Prostate gland (tissue), 2 donors: ENCODE measurements around the gene CNPPD1. TPM values are rescaled to one million over a fixed set of nuclear protein-coding genes. Genes with fewer than 3 reads are reported as not detected.

Source experiments
- DNase-seq: peaks from one replicate; pipeline ENCODE4 v3.0.0-alpha.2; 2019; ENCODE audit warnings: low spot score
- H3K27ac ChIP-seq, 2 donors: fragments of 200-600 bp; sonication (generic); 2 replicates each; pipeline ENCODE4 v1.5.1; 2017 to 2019
- H3K27me3 ChIP-seq: fragments of 200-600 bp; sonication (generic); replicated peaks from 2 replicates; pipeline ENCODE4 v1.5.1; 2019; ENCODE audit not compliant: insufficient read depth
- H3K36me3 ChIP-seq, 2 donors: fragments of 200-600 bp; sonication (generic); 1 replicate in 1 of 2; 2 replicates in 1 of 2; pipeline versions ENCODE4 v1.5.1 to v1.8.1; 2017 to 2019
- H3K4me1 ChIP-seq: fragments of 200-600 bp; sonication (generic); replicated peaks from 2 replicates; pipeline ENCODE4 v1.5.1; 2019
- H3K4me3 ChIP-seq, 2 donors: fragments of 200-600 bp; sonication (generic); 2 replicates each; pipeline ENCODE4 v1.5.1; 2017 to 2019
- H3K9me3 ChIP-seq: fragments of 200-600 bp; sonication (generic); 2 replicates; pipeline ENCODE4 v1.5.1; 2017
- CTCF ChIP-seq, 4 experiments: fragments of 200-600 bp in 2 of 4; fragments of 450-650 bp in 2 of 4; sonication (generic) in 2 of 4; IDR thresholded peaks; 1 replicate in 3 of 4; 2 replicates in 1 of 4; pipeline ENCODE4 v1.5.1; 2016 to 2019; ENCODE audit warnings: antibody characterized with exemption in 4 of 4, mild to moderate bottlenecking in 2 of 4, moderate library complexity in 2 of 4
- POLR2A ChIP-seq: fragments of 450-650 bp; IDR thresholded peaks from one replicate; pipeline ENCODE4 v1.6.1; 2016; ENCODE audit warnings: antibody characterized with exemption, mild to moderate bottlenecking
- POLR2AphosphoS5 ChIP-seq: sonication (generic); formaldehyde crosslinking; IDR thresholded peaks from one replicate; pipeline ENCODE4 v1.6.1; 2017; ENCODE audit warnings: antibody characterized with exemption
- WGBS: methylation state at CpG from one replicate; pipeline ENCODE4 v1.1.5; 2018; 5-methylcytosine and 5-hydroxymethylcytosine counted together
- intact Hi-C: fragments of 100-400 bp; cut with DNase I; formaldehyde crosslinking; loops from one replicate; pipeline ENCODE4 v1.14.2; 2022
- total RNA-seq, 2 donors: library from RNA; depleted of rRNA; stranded (reverse); fragments of >200 nt; gene quantifications; one replicate each; pipeline ENCODE4 v1.1.0, GENCODE V29; 2016

The CNPPD1 gene
- total RNA-seq, 2 donors from 2014 or later = 53.6 to 60.1 TPM

GRCh38 chr2:219183151-219183772, 6.5 kb upstream of the CNPPD1 start:
- no peaks in the 10 kb centered on the region for H3K27me3 ChIP-seq
- TF ChIP-seq POLR2A (no peak), CTCF (IDR thresholded peaks at IDR 0.05) (no peak), POLR2AphosphoS5 (no peak)
- no peaks in the 10 kb centered on the region for H3K9me3 ChIP-seq
- peaks cover 5% of the 10 kb centered on the region for H3K4me1 ChIP-seq
- 92% methylated on average over 6 of the region's 6 CpGs for WGBS
- intact Hi-C loops = no loop called here
- no peak overlapping the region for H3K27ac ChIP-seq
- peaks cover 0 to 24% of the 10 kb centered on the region in 2 donors for H3K36me3 ChIP-seq
- no peak for DNase-seq
- H3K4me3 ChIP-seq = no peak overlapping the region

- no peak overlapping the region for H3K27ac ChIP-seq
Measured at GRCh38 chr2:219182331-219183150, 5.8 kb upstream of the CNPPD1 start.

GRCh38 chr2:219181531-219181930, 4.8 kb upstream of the CNPPD1 start:
- DNase-seq = no peak
- no peak overlapping the region for H3K4me3 ChIP-seq
- TF ChIP-seq POLR2AphosphoS5 (no peak), CTCF (IDR thresholded peaks at IDR 0.05) (no peak), POLR2A (no peak)
- H3K4me1 ChIP-seq = peaks cover 5% of the 10 kb centered on the region
- no peaks in the 10 kb centered on the region for H3K9me3 ChIP-seq
- no peak overlapping the region for H3K27ac ChIP-seq
- intact Hi-C loops = no loop called here
- H3K36me3 ChIP-seq = peaks cover 0 to 24% of the 10 kb centered on the region in 2 donors
- no peaks in the 10 kb centered on the region for H3K27me3 ChIP-seq
- WGBS = 90% methylated on average over 6 of the region's 6 CpGs

More at GRCh38 chr2:219182331-219183150, 5.8 kb upstream of the CNPPD1 start:
- DNase-seq = no peak
- intact Hi-C loops = no loop called here
- peaks cover 0 to 24% of the 10 kb centered on the region in 2 donors for H3K36me3 ChIP-seq
- H3K4me1 ChIP-seq = peaks cover 5% of the 10 kb centered on the region
- TF ChIP-seq POLR2AphosphoS5 = no peak
- no peaks in the 10 kb centered on the region for H3K9me3 ChIP-seq
- no peak overlapping the region for H3K4me3 ChIP-seq
- 72% methylated on average over 8 of the region's 8 CpGs for WGBS
- no peaks in the 10 kb centered on the region for H3K27me3 ChIP-seq

GRCh38 chr2:219180961-219181360, 4.2 kb upstream of the CNPPD1 start:
- TF ChIP-seq CTCF (IDR thresholded peaks at IDR 0.05) (no peak), POLR2A (no peak), POLR2AphosphoS5 (no peak)
- H3K27ac ChIP-seq = no peak overlapping the region
- WGBS = 89% methylated on average over 5 of the region's 5 CpGs
- no peaks in the 10 kb centered on the region for H3K9me3 ChIP-seq
- H3K27me3 ChIP-seq = no peaks in the 10 kb centered on the region
- H3K36me3 ChIP-seq = peaks cover 0 to 24% of the 10 kb centered on the region in 2 donors
- intact Hi-C loops = no loop called here
- H3K4me1 ChIP-seq = peaks cover 5% of the 10 kb centered on the region
- no peak for DNase-seq
- H3K4me3 ChIP-seq = no peak overlapping the region

GRCh38 chr2:219179601-219180465, 3.1 kb upstream of the CNPPD1 start:
- 94% methylated on average over 9 of the region's 9 CpGs for WGBS
- Histone ChIP-seq H3K9me3 (no peaks in the 10 kb centered on the region), H3K4me3 (no peak overlapping the region), H3K36me3 (peaks cover 0 to 24% of the 10 kb centered on the region in 2 donors), H3K27ac (no peak overlapping the region), H3K27me3 (no peaks in the 10 kb centered on the region), H3K4me1 (peaks cover 11% of the 10 kb centered on the region)
- TF ChIP-seq CTCF (IDR thresholded peaks at IDR 0.05) (no peak), POLR2AphosphoS5 (no peak), POLR2A (no peak)
- no peak for DNase-seq
- intact Hi-C loops = loop anchor here (5.0 to 10.0 kb wide), 3 partner anchors 37 to 335 kb away; partner anchors contain the start of genes ABCB6, ASIC4 and DNPEP
